PC-9 (cell line): Measurements from ENCODE around the gene BACH1. TPM values are rescaled to one million over a fixed set of nuclear protein-coding genes. Genes with fewer than 3 reads are reported as not detected.

Experiments
- BruUV-seq: library from RNA; stranded (reverse); fragments of 400-500 nt; replicated peaks from 2 replicates; lab custom pipeline; 2021; lab: Mats Ljungman, UMichigan
- CTCF ChIA-PET: fragments of 300-600 bp; sonication (Branson Sonifier 250); formaldehyde crosslinking; loops from one replicate; lab custom pipeline; 2022; ENCODE audit warnings: antibody characterized with exemption; lab: Charles Lee
- POLR2A ChIA-PET: fragments of 300-600 bp; sonication (Branson Sonifier 250); formaldehyde crosslinking; loops from one replicate; lab custom pipeline; 2022; ENCODE audit warnings: antibody characterized with exemption; ENCODE audit not compliant: unreplicated experiment; lab: Charles Lee
- DNase-seq, 2 experiments: peaks; one replicate each; pipeline versions ENCODE4 v3.0.0 to v3.0.0-alpha.2; 2015 to 2022; ENCODE audit warnings: mixed read lengths in 1 of 2
- H2AFZ ChIP-seq: fragments of 200-600 bp; sonication (generic); 2 replicates; pipeline ENCODE4 v1.8.1; 2017; ENCODE audit warnings: antibody characterized with exemption
- H3F3A ChIP-seq: fragments of 200-600 bp; sonication (generic); 2 replicates; pipeline ENCODE4 v1.8.1; 2017; ENCODE audit warnings: antibody characterized with exemption, mild to moderate bottlenecking, low read depth; ENCODE audit not compliant: insufficient read depth
- H3K27ac ChIP-seq: fragments of 200-600 bp; sonication (generic); 2 replicates; pipeline ENCODE4 v1.6.1; 2016; ENCODE audit warnings: mixed run types
- H3K27me3 ChIP-seq: fragments of 200-600 bp; sonication (generic); 2 replicates; pipeline ENCODE4 v1.6.1; 2016; ENCODE audit warnings: low read depth, mixed run types; ENCODE audit not compliant: insufficient read depth
- H3K36me3 ChIP-seq: fragments of 200-600 bp; sonication (generic); 2 replicates; pipeline ENCODE4 v1.6.1; 2016; ENCODE audit warnings: low read depth, mixed run types
- H3K4me1 ChIP-seq: fragments of 200-600 bp; sonication (generic); replicated peaks from 2 replicates; pipeline ENCODE4 v1.6.1; 2016; ENCODE audit warnings: mixed run types; ENCODE audit not compliant: insufficient read depth
- H3K4me2 ChIP-seq: fragments of 200-600 bp; sonication (generic); 2 replicates; pipeline ENCODE4 v1.6.1; 2017; ENCODE audit warnings: mixed run types
- H3K4me3 ChIP-seq: fragments of 200-600 bp; sonication (generic); 2 replicates; pipeline ENCODE4 v1.6.1; 2016; ENCODE audit warnings: mixed run types
- H3K79me2 ChIP-seq: fragments of 200-600 bp; sonication (generic); 2 replicates; pipeline ENCODE4 v1.6.1; 2017; ENCODE audit warnings: low read depth, mixed run types
- H3K9me2 ChIP-seq: fragments of 200-600 bp; sonication (generic); 2 replicates; pipeline ENCODE4 v1.8.1; 2017; ENCODE audit warnings: mild to moderate bottlenecking; ENCODE audit not compliant: insufficient read depth
- H3K9me3 ChIP-seq: fragments of 200-600 bp; sonication (generic); 2 replicates; pipeline ENCODE4 v1.8.1; 2016; ENCODE audit warnings: low read depth; ENCODE audit not compliant: insufficient read depth
- H4K20me1 ChIP-seq: fragments of 200-600 bp; sonication (generic); 2 replicates; pipeline ENCODE4 v1.8.1; 2017; ENCODE audit not compliant: insufficient read depth
- EZH2 ChIP-seq: fragments of 200-600 bp; sonication (generic); IDR thresholded peaks from 2 replicates; pipeline ENCODE4 v1.8.0; 2017; ENCODE audit warnings: antibody characterized with exemption, low read depth
- intact Hi-C: fragments of 100-400 bp; cut with micrococcal nuclease; formaldehyde crosslinking; loops from one replicate; pipeline ENCODE4 v1.10.0; 2022; ENCODE audit not compliant: unreplicated experiment
- total RNA-seq: library from RNA; stranded (reverse); gene quantifications from 2 replicates; pipeline ENCODE4 v1.2.3, GENCODE V29; 2021
- TF ChIP-seq, protein P1 (sequence below): fragments of 200-600 bp; sonication (generic); conservative IDR thresholded peaks from 2 replicates; pipeline ENCODE4 v1.6.1; 2017; ENCODE audit warnings: mixed run types, antibody characterized with exemption, mild to moderate bottlenecking, moderate library complexity

The BACH1 gene
- total RNA-seq, 1 experiment from 2014 or later: 39.9 TPM

DNA sequence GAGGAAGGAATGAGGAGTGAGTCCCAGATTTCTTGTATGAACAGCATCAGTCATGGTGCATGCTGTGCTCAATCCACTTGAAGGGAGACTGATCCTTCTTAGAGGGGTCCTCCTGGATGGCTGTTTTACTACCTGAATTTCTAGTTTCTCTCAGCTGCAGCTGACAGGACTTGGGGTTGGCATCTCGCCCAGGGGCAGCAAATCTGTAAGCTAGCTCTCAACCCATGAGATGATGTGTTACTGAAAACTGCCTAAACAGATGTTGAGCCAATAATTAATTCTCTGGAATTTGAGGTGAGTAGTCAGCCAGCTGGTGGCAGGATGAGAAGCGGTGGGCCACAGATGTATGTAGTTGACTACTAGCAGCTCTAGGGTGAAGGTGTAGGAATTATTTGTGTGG is 19.6 kb downstream of the BACH1 start:
- peaks cover 49% of the 10 kb centered on the region for H4K20me1 ChIP-seq
- ChIA-PET POLR2A (interaction anchor here (0.7 kb wide), 1 partner anchor 316 kb away, joined by 3 read pairs; no protein-coding TSS in a partner anchor), CTCF (no interaction called here)
- H3K36me3 ChIP-seq: peaks cover 12% of the 10 kb centered on the region
- peaks cover 96% of the 10 kb centered on the region for H3K79me2 ChIP-seq
- no peaks in the 10 kb centered on the region for H3K27me3 ChIP-seq
- H3K9me3 ChIP-seq: no peaks in the 10 kb centered on the region
- no peak overlapping the region for H3K4me2 ChIP-seq
- no peak overlapping the region for H2AFZ ChIP-seq
- H3F3A ChIP-seq: no peaks in the 10 kb centered on the region; the same call in 1 of the 2 replicates
- TF ChIP-seq, protein P1, sequence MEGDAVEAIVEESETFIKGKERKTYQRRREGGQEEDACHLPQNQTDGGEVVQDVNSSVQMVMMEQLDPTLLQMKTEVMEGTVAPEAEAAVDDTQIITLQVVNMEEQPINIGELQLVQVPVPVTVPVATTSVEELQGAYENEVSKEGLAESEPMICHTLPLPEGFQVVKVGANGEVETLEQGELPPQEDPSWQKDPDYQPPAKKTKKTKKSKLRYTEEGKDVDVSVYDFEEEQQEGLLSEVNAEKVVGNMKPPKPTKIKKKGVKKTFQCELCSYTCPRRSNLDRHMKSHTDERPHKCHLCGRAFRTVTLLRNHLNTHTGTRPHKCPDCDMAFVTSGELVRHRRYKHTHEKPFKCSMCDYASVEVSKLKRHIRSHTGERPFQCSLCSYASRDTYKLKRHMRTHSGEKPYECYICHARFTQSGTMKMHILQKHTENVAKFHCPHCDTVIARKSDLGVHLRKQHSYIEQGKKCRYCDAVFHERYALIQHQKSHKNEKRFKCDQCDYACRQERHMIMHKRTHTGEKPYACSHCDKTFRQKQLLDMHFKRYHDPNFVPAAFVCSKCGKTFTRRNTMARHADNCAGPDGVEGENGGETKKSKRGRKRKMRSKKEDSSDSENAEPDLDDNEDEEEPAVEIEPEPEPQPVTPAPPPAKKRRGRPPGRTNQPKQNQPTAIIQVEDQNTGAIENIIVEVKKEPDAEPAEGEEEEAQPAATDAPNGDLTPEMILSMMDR: no peak
- TF ChIP-seq EZH2: no peak
- intact Hi-C loops: no loop called here
- no peak overlapping the region for H3K4me3 ChIP-seq
- no TSS peak for BruUV-seq
- DNase-seq: no peak
- H3K27ac ChIP-seq: no peak overlapping the region
- 0 out of 2 replicates have a peak, but pooled peaks cover 7% of the 10 kb centered on the region for H3K4me1 ChIP-seq
- no peaks in the 10 kb centered on the region for H3K9me2 ChIP-seq

DNA sequence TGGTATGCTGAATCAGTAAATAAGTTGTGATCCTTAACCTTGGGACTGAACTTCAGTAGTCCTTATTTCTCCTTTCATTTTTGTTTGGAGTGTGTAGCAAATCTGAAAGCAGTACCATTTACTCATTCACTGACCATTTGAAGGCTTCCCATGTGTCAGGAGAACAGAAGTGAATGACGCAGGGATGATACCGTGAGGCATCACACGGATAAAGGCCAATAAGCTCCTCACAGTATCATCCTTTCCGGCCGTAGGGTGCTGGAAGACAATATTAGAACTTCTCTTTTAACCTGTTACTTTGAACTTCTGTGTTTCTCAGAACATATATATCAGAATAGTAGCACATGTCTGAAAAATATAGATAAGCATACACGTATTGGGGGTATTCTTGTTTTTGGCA is 21.3 kb downstream of the BACH1 start:
- Histone ChIP-seq H3K4me3 (no peak overlapping the region), H3K9me3 (no peaks in the 10 kb centered on the region; the same call in 1 of the 2 replicates), H3K4me2 (no peak overlapping the region), H2AFZ (no peak overlapping the region), H4K20me1 (peaks cover 46% of the 10 kb centered on the region), H3K27me3 (no peaks in the 10 kb centered on the region), H3K4me1 (no peaks in the 10 kb centered on the region), H3K79me2 (peaks cover 93% of the 10 kb centered on the region), H3K36me3 (peaks cover 12% of the 10 kb centered on the region), H3K27ac (no peak overlapping the region), H3K9me2 (no peaks in the 10 kb centered on the region), H3F3A (no peaks in the 10 kb centered on the region; the same call in 1 of the 2 replicates)
- ChIA-PET CTCF (no interaction called here), POLR2A (no interaction called here)
- BruUV-seq: no TSS peak
- intact Hi-C loops: no loop called here
- no peak for DNase-seq
- TF ChIP-seq EZH2: no peak
- TF ChIP-seq, protein P1: no peak

DNA sequence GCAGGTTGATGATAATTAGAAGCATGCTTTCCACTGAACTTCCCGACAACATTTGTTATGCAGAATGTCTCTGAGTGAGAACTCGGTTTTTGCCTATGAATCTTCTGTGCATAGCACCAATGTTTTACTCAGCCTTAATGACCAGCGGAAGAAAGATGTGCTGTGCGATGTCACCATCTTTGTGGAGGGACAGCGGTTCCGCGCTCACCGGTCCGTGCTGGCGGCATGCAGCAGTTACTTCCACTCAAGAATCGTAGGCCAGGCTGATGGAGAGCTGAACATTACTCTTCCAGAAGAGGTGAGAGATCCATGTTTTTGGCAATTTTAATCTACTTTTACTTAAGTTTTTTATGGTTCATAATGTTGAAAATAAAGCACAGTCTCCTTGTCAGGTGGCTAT is 22.5 kb downstream of the BACH1 start:
- Histone ChIP-seq H3K27ac (no peak overlapping the region), H3K79me2 (peaks cover 89% of the 10 kb centered on the region), H4K20me1 (peaks cover 39% of the 10 kb centered on the region), H3K27me3 (no peaks in the 10 kb centered on the region), H3K4me1 (no peaks in the 10 kb centered on the region), H3K4me3 (no peak overlapping the region), H3F3A (no peaks in the 10 kb centered on the region; the same call in 1 of the 2 replicates), H3K9me2 (no peaks in the 10 kb centered on the region), H2AFZ (no peak overlapping the region), H3K36me3 (peaks cover 15% of the 10 kb centered on the region), H3K9me3 (no peaks in the 10 kb centered on the region; the same call in 1 of the 2 replicates), H3K4me2 (no peak overlapping the region)
- no peak for DNase-seq
- CTCF ChIA-PET: no interaction called here
- intact Hi-C loops: no loop called here
- no peak for TF ChIP-seq EZH2
- TF ChIP-seq, protein P1: no peak
- BruUV-seq: no TSS peak
- POLR2A ChIA-PET: no interaction called here
